ENCODE results near the gene LACTB. TPM values are rescaled to one million over a fixed set of nuclear protein-coding genes. Genes with fewer than 3 reads are reported as not detected.

Gene LACTB
- total and polyA plus RNA-seq, 2 of the 13 experiments (the other 11 are each of a cell fraction or from before 2014, with no cell fraction given), result 14.8 to 23.0 TPM

DNA sequence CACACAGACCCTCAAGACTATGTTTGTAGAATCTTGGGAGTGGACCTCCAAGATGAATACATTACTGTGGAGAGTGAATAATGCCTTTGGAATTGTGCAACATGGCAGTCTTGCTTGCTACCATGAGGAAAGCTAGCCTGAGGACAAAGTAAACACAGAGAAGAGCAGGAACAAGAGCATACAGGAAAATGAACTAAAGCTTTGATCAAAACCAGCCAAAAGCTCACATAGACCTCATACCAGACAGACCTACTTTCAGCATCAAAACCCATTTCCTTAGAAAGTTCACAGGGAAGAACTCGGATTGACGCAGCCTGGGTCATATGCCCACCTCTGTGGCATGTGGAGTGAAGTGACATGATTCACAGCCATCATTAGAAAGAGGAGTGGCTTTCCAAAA, 64.4 kb downstream of the LACTB start (continued):
- TF ChIP-seq, protein P1, sequence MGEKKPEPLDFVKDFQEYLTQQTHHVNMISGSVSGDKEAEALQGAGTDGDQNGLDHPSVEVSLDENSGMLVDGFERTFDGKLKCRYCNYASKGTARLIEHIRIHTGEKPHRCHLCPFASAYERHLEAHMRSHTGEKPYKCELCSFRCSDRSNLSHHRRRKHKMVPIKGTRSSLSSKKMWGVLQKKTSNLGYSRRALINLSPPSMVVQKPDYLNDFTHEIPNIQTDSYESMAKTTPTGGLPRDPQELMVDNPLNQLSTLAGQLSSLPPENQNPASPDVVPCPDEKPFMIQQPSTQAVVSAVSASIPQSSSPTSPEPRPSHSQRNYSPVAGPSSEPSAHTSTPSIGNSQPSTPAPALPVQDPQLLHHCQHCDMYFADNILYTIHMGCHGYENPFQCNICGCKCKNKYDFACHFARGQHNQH (CRISPR knock-in tag; IDR thresholded peaks at IDR 0.05), result no peak
- TF ChIP-seq ZNF660 (CRISPR knock-in tag; IDR thresholded peaks at IDR 0.05; ENCODE audit: borderline replicate concordance, low read depth) (no peak), ADNP (CRISPR knock-in tag; IDR thresholded peaks at IDR 0.05) (no peak), ZNF446 (CRISPR knock-in tag; IDR thresholded peaks at IDR 0.05) (no peak), RFXAP (CRISPR knock-in tag; IDR thresholded peaks at IDR 0.05; ENCODE audit: borderline replicate concordance) (no peak), ZFAT (CRISPR knock-in tag; conservative IDR thresholded peaks at IDR 0.05) (no peak), TP53 (CRISPR knock-in tag; conservative IDR thresholded peaks at IDR 0.05) (no peak), NRL (CRISPR knock-in tag; IDR thresholded peaks at IDR 0.05; ENCODE audit: borderline replicate concordance) (no peak), XRCC5 (optimal IDR thresholded peaks at IDR 0.05; ENCODE audit: low read length) (no peak), DPF2 (CRISPR knock-in tag; IDR thresholded peaks at IDR 0.05; ENCODE audit: borderline replicate concordance, low read depth) (no peak), GLI4 (CRISPR knock-in tag; IDR thresholded peaks at IDR 0.05; ENCODE audit: borderline replicate concordance) (no peak)

DNA sequence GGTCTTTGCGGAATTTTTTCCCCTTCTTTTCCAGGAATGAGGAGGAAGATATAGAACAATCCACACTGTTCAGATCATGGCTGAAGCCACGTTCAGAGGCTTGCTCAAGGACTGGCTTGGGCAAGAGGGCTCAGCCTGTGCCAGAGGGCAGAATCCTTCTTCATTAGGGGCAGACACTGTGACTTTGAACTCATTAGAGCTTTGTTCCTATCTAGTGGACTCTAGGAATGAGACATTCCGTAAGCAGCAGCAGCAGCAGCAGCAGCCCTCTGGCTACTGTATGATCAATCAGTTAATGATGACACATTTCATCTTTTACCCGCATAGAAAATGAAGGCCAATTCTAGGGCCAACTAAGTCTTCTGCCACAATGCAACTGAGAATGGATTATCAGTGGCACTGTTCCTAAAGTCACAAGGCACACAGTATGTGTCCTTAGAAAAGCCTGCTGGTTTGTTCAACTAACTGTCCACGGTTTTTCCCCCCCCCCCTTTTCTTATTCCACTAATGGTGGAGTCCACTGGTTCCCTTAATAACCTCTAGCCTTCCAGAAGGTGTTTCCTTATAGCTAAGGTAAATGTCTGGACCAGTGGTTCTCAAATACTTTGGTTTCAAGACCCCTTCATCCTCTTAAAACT, 66.0 kb downstream of the LACTB start:
- BruUV-seq (replicated peaks), result no TSS peak
- in situ Hi-C loops (cut with HindIII; ENCODE audit: extremely low pct_ligation_motif_present, low pct_unique_long_range_greater_than_20kb), result no loop called here
- peaks cover 64% of the 10 kb centered on the region for H3K4me1 ChIP-seq (ENCODE audit: insufficient read depth, low read length)
- H3K79me2 ChIP-seq (ENCODE audit: insufficient read depth, low read length), result peaks cover 12% of the 10 kb centered on the region
- intact Hi-C loops (cut with micrococcal nuclease; ENCODE audit: unreplicated experiment), result loop anchor here (5.0 kb wide), 1 partner anchor 90 kb away; the partner anchor contains the start of gene APH1B
- DNase-seq (ENCODE audit: low spot score) (peak; percentile 52), FAIRE-seq (no peak), ATAC-seq (peak; percentile 18)
- ChIA-PET POLR2A (interaction anchor here (0.6 to 2.9 kb wide), 2 partner anchors 30 to 89 kb away, joined by 3 to 26 read pairs; partner anchors contain the start of gene RPS27L), CTCF (ENCODE audit: low intra/inter-chr PET ratio, low total read pairs) (no interaction called here)
- H3K4me2 ChIP-seq (ENCODE audit: low read depth, low read length), result peak overlapping the region; percentile 97
- no peak overlapping the region for H2AFZ ChIP-seq (ENCODE audit: low read length)
- H3K36me3 ChIP-seq (replicated peaks in 1 of 2; ENCODE audit: control insufficient read depth in 1 of 2, insufficient read depth in 2 of 2, low read length in 2 of 2), result no peaks in the 10 kb centered on the region
- no peak overlapping the region for H3K9ac ChIP-seq (ENCODE audit: insufficient read depth, low read depth, low read length)
- H3K27ac ChIP-seq (ENCODE audit: extremely low read length, insufficient read depth, low read length), result no peak overlapping the region
- H3K9me3 ChIP-seq (ENCODE audit: low read length), result no peaks in the 10 kb centered on the region
- WGBS (ENCODE audit: low lambda C conversion rate), result 8% methylated on average over 5 of the region's 5 CpGs
- H4K20me1 ChIP-seq (ENCODE audit: insufficient read depth, low read length), result no peaks in the 10 kb centered on the region
- peak overlapping the region in 1 of 3 experiments; percentile 17; a peak in 1 of 6 replicates for H3K4me3 ChIP-seq (replicated peaks in 1 of 3; ENCODE audit: insufficient read depth in 1 of 3, low read depth in 2 of 3, low read length in 3 of 3)
- H3K27me3 ChIP-seq (ENCODE audit: control insufficient read depth in 1 of 2, insufficient read depth in 2 of 2, low read length in 2 of 2), result no peaks in the 10 kb centered on the region; a peak in 1 of 5 replicates
- TF ChIP-seq HNF4A (CRISPR knock-in tag; IDR thresholded peaks at IDR 0.05), result peak; percentile 39
- TF ChIP-seq, protein P2, sequence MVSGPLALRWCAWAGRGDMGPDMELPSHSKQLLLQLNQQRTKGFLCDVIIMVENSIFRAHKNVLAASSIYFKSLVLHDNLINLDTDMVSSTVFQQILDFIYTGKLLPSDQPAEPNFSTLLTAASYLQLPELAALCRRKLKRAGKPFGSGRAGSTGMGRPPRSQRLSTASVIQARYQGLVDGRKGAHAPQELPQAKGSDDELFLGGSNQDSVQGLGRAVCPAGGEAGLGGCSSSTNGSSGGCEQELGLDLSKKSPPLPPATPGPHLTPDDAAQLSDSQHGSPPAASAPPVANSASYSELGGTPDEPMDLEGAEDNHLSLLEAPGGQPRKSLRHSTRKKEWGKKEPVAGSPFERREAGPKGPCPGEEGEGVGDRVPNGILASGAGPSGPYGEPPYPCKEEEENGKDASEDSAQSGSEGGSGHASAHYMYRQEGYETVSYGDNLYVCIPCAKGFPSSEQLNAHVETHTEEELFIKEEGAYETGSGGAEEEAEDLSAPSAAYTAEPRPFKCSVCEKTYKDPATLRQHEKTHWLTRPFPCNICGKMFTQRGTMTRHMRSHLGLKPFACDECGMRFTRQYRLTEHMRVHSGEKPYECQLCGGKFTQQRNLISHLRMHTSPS (CRISPR knock-in tag; IDR thresholded peaks at IDR 0.05; ENCODE audit: low read depth), result peak; percentile 63; the same call in 1 of the 2 replicates
- TF ChIP-seq ZNF136 (CRISPR knock-in tag; IDR thresholded peaks at IDR 0.05; ENCODE audit: low read depth), result no peak
- peak; percentile 44; the same call in 1 of the 2 replicates for TF ChIP-seq CEBPG (CRISPR knock-in tag; IDR thresholded peaks at IDR 0.05)
- TF ChIP-seq, protein P3, sequence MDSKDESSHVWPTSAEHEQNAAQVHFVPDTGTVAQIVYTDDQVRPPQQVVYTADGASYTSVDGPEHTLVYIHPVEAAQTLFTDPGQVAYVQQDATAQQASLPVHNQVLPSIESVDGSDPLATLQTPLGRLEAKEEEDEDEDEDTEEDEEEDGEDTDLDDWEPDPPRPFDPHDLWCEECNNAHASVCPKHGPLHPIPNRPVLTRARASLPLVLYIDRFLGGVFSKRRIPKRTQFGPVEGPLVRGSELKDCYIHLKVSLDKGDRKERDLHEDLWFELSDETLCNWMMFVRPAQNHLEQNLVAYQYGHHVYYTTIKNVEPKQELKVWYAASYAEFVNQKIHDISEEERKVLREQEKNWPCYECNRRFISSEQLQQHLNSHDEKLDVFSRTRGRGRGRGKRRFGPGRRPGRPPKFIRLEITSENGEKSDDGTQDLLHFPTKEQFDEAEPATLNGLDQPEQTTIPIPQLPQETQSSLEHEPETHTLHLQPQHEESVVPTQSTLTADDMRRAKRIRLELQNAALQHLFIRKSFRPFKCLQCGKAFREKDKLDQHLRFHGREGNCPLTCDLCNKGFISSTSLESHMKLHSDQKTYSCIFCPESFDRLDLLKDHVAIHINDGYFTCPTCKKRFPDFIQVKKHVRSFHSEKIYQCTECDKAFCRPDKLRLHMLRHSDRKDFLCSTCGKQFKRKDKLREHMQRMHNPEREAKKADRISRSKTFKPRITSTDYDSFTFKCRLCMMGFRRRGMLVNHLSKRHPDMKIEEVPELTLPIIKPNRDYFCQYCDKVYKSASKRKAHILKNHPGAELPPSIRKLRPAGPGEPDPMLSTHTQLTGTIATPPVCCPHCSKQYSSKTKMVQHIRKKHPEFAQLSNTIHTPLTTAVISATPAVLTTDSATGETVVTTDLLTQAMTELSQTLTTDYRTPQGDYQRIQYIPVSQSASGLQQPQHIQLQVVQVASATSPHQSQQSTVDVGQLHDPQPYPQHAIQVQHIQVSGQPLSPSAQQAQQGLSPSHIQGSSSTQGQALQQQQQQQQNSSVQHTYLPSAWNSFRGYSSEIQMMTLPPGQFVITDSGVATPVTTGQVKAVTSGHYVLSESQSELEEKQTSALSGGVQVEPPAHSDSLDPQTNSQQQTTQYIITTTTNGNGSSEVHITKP (CRISPR knock-in tag; IDR thresholded peaks at IDR 0.05; ENCODE audit: low read depth), result 0 out of 2 replicates have a peak, but pooled peaks have one; percentile 25
- peak; percentile 44; the same call in 1 of the 2 replicates for TF ChIP-seq CEBPB (IDR thresholded peaks at IDR 0.05; ENCODE audit: borderline replicate concordance, low read depth, low read length)

Data from HepG2 (cell line).